Cardiac fibroblast (primary cell): Measurements from ENCODE around the gene DIS3L2.
A peak's percentile ranks its signal among the peaks of the same experiment; 100 is the strongest.
"Not testable (repeated sequence)": the region's sequence is repeated elsewhere in the genome, so short reads cannot be mapped to it uniquely, and the experiment has no call there.

ENCODE experiments used
- DNase-seq, 2 donors: peaks; one replicate each; pipeline versions ENCODE4 v3.0.0 to v3.0.0-alpha.2; 2010; ENCODE audit warnings: low read depth in 2 of 2
- H3K4me3 ChIP-seq, 2 donors: replicated peaks in 1 of 2; 1 replicate in 1 of 2; 2 replicates in 1 of 2; pipeline ENCODE4 v1.5.1; 2011; ENCODE audit warnings: low read depth in 2 of 2, low read length in 2 of 2, mild to moderate bottlenecking in 2 of 2, moderate library complexity in 1 of 2
- TF ChIP-seq, protein P1 (sequence below): IDR thresholded peaks from one replicate; pipeline ENCODE4 v1.5.1; 2011; ENCODE audit warnings: low read depth, mild to moderate bottlenecking, low read length, inconsistent platforms

DIS3L2 gene

DNA sequence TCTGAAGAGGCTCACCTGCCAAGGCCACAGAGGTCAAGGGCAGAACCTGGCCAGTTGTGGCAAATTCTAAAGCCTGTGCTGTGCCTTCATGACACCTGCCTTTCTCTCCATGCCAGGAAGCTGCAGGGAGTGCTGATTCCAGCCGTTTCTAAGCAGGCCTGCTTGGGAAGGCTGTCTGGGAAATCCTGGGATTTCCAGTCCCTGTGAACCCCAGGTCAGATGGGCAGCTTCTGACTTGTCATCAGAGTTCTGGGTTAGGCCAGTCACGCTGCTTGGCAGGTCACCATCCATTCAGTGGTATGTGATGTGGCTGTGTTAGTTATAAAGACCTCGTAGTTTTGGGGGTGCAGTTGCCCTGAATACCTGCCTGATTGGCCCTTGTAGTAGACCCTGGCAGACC, 346.3 kb downstream of the DIS3L2 start:
- DNase-seq = no peak
- H3K4me3 ChIP-seq = no peak overlapping the region
- TF ChIP-seq, protein P1, sequence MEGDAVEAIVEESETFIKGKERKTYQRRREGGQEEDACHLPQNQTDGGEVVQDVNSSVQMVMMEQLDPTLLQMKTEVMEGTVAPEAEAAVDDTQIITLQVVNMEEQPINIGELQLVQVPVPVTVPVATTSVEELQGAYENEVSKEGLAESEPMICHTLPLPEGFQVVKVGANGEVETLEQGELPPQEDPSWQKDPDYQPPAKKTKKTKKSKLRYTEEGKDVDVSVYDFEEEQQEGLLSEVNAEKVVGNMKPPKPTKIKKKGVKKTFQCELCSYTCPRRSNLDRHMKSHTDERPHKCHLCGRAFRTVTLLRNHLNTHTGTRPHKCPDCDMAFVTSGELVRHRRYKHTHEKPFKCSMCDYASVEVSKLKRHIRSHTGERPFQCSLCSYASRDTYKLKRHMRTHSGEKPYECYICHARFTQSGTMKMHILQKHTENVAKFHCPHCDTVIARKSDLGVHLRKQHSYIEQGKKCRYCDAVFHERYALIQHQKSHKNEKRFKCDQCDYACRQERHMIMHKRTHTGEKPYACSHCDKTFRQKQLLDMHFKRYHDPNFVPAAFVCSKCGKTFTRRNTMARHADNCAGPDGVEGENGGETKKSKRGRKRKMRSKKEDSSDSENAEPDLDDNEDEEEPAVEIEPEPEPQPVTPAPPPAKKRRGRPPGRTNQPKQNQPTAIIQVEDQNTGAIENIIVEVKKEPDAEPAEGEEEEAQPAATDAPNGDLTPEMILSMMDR = no peak

DNA sequence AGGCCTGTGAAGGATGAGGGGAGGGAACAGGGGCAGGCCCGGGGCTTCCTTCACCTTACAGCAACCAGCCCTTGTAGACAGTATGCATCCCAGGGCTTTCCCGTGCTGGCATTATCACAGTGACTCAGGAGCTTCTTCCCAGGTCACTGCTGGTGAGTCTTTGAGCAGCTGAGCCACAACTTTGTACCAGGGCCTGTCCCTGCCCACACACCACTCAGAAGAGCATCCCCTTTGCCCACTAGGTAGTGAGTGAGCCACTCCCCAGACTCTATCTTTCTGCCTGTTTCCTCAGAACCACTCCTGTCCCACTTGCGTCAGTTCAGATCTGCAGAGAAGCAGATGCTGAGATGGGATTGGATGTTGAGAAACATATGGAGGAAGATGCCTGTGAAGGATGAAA, 347.5 kb downstream of the DIS3L2 start:
- TF ChIP-seq, protein P1 = no peak
- no peak for DNase-seq

DNA sequence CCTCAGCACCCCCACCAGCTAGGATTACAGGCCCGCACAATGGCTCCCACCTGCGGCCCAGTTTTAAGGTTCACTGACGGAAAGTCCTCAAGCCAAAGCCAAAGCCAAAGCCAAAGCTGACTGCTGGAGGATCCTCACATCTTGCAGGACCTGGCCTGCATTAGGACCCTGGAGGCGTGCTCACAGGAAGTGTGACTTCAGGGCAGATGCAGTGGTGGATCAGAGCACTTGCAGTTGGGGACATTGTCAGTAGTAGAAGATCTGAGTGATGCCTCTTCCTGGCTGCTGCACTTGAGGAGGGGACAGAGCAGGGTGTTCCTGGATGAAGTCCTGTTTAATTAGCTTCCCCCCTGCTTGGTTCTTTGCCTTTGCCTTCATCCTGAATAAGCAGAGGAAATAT, 348.1 kb downstream of the DIS3L2 start:
- no peak for DNase-seq
- TF ChIP-seq, protein P1 = no peak
- no peak overlapping the region for H3K4me3 ChIP-seq

More for the DNA sequence above, 347.5 kb downstream of the DIS3L2 start:
- no peak overlapping the region for H3K4me3 ChIP-seq

DNA sequence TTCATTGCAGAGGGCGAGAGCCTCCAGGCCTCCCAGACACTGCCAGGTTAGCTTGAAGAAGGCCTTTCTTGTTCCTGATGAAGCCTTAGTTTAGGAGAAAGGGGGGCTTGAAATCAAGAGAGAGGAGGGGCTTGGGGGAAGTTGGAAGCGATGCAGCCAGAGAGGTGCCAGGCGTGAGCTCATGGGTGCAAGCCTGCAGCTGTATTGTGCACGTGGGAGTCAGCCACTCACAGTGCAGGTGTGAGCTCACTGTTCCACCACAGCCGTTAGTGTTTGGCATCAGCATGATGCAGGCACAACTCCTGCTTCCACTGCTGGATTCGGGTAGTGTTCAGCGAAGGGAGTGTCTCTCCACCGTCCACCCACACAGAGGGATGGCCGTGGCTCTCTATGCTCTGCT, 348.6 kb downstream of the DIS3L2 start:
- H3K4me3 ChIP-seq = no peak overlapping the region
- no peak for DNase-seq
- TF ChIP-seq, protein P1 = no peak

DNA sequence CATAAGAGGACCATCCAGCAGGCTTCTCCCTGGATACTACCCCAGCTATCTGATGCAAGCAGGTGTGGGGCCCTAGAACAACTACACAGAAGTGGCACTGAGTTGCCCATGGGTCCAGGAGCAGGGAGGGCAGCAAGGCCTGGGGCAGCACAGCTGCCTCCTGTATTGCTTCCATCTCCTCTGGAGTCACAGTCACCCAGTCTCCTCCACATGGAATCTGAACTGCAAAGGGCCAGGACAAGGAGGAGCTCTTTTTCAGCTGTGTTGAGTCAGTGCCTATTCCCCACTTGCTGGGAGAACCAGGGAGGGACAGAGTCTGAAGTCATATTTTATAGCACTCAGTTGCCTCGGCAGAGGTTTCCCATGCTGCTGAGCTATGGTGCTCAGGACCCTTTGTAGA, 349.2 kb downstream of the DIS3L2 start:
- no peak for DNase-seq
- H3K4me3 ChIP-seq = no peak overlapping the region
- TF ChIP-seq, protein P1 = no peak

DNA sequence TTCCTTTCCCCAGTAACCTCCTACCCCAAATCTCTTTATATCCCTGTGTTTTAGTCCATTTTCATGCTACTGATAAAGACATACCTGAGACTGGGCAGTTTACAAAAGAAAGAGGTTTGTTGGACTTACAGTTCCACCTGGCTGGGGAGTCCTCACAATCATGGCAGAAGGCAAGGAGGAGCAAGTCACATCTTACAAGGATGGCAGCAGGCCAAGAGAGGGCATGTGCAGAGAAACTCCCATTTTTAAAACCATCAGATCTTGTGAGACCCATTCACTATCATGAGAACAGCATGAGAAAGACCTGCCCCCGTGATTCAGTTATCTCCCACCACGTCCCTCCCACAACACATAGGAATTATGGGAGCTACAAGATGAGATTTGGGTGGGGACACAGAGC, 352.1 kb downstream of the DIS3L2 start:
- not testable (repeated sequence) for H3K4me3 ChIP-seq, DNase-seq

DNA sequence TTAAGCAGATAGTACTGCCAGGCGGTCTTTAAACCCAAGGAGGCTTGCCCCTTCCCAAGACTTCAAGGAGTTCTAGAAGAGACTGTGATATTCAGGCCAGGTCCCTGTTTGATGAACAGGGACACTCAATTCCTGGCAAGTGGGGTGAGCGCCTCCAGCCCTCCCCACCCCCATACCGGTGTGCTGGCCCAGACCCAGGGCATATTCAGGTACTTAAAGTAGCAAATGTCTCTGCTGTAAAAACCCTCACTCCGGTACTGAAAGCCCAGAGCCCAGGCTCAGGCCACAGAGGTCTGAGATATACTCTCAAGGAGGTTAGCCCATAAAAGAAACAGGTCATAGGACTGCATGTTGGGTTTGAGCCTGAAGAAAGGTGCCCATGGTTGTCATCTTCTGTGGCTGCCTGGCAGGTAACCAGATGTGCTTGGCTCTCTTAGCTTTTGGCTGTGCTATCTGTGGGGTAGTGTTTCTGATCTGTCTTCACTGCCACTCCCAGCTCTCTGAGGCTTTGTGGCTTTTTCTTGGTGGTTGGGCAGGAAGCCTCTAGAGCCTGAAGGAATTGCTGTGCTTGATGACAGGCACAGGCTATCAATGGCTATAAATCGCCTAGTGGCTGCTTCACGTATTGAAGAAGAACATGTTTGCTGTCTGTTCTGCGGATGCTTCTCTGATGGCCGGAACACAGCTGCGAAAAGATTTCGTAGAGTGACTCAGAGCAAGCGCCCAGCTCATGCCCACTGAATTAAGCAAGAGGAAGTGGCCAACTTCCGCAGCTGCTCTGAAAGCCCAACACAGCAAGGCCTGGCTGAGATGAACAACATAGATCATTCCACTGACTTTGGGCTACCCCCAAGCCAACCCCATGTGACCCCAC, 353.8 kb downstream of the DIS3L2 start:
- TF ChIP-seq, protein P1 = peak; percentile 17
- H3K4me3 ChIP-seq = no peak overlapping the region
- peak; percentile 72 for DNase-seq
